GM19351 (cell line): ENCODE measurements around the gene C3orf70.
A peak's percentile ranks its signal among the peaks of the same experiment; 100 is the strongest.

Source experiments
- ATAC-seq: cut with Tn5 transposase; IDR thresholded peaks from one replicate; pipeline ENCODE4 v1.9.1; 2021; ENCODE audit warnings: mild to moderate bottlenecking, moderate library complexity; ENCODE audit not compliant: unreplicated experiment

The C3orf70 gene

GRCh38 chr3:185152410-185153170 is at the start of gene C3orf70:
Gene C3orf70 (minus strand): TSS chr3:185153060. CDS start chr3:185152823, 237 bp downstream.
- ATAC-seq, result peak; percentile 58

- no peak for ATAC-seq
These were observed 47.8 kb upstream of the C3orf70 start for GRCh38 chr3:185200639-185201038.

- no peak for ATAC-seq
These were observed 46.8 kb upstream of the C3orf70 start for GRCh38 chr3:185199671-185200070.

GRCh38 chr3:185199206-185199605 is 46.3 kb upstream of the C3orf70 start:
- ATAC-seq, result no peak

GRCh38 chr3:185197068-185197467 is 44.2 kb upstream of the C3orf70 start:
- no peak for ATAC-seq

GRCh38 chr3:185195652-185196051 is 42.8 kb upstream of the C3orf70 start:
- no peak for ATAC-seq

GRCh38 chr3:185188816-185189215 is 36.0 kb upstream of the C3orf70 start:
- no peak for ATAC-seq

GRCh38 chr3:185187391-185187790 is 34.5 kb upstream of the C3orf70 start:
- no peak for ATAC-seq

GRCh38 chr3:185176750-185177359 is 24.0 kb upstream of the C3orf70 start:
- ATAC-seq, result no peak

GRCh38 chr3:185175370-185175987 is 22.6 kb upstream of the C3orf70 start:
- ATAC-seq, result peak; percentile 82

- no peak for ATAC-seq
These were observed 19.5 kb upstream of the C3orf70 start for GRCh38 chr3:185172086-185173049.

GRCh38 chr3:185164428-185165217 is 11.8 kb upstream of the C3orf70 start:
- ATAC-seq, result no peak

- no peak for ATAC-seq
These were observed 9.8 kb upstream of the C3orf70 start for GRCh38 chr3:185162634-185163033.

GRCh38 chr3:185161761-185162160 is 8.9 kb upstream of the C3orf70 start:
- ATAC-seq, result no peak

- ATAC-seq, result no peak
These were observed 4.5 kb upstream of the C3orf70 start for GRCh38 chr3:185157347-185157746.

- ATAC-seq, result no peak
These were observed 2.8 kb upstream of the C3orf70 start for GRCh38 chr3:185155678-185156077.

- ATAC-seq, result no peak
These were observed 1.2 kb upstream of the C3orf70 start for GRCh38 chr3:185153861-185154629.

- no peak for ATAC-seq
These were observed 411 bp upstream of the C3orf70 start for GRCh38 chr3:185153171-185153771.

- no peak for ATAC-seq
These were observed 873 bp downstream of the C3orf70 start for GRCh38 chr3:185151964-185152409.
